K562 (cell line): Measurements from ENCODE around the gene TIMM50. TPM values are rescaled to one million over a fixed set of nuclear protein-coding genes. Genes with fewer than 3 reads are reported as not detected.
A peak's percentile ranks its signal among the peaks of the same experiment; 100 is the strongest.

Experiments
- BRD4 ChIP-seq: fragments of 200-600 bp; sonication (generic); IDR thresholded peaks from 2 replicates; pipeline ENCODE4 v1.6.1; 2017; ENCODE audit warnings: inconsistent platforms
- E2F4 ChIP-seq: sonication (generic); formaldehyde crosslinking; IDR thresholded peaks from 2 replicates; pipeline ENCODE4 v1.8.0; 2022; ENCODE audit warnings: mild to moderate bottlenecking, low read depth, missing genetic modification reagents
- FOXP4 ChIP-seq: sonication (generic); formaldehyde crosslinking; IDR thresholded peaks from 2 replicates; pipeline ENCODE4 v1.8.0; 2022; ENCODE audit warnings: mild to moderate bottlenecking, missing genetic modification reagents, borderline replicate concordance
- GTF2B ChIP-seq: IDR thresholded peaks from 2 replicates; pipeline ENCODE4 v1.6.1; 2011; ENCODE audit not compliant: insufficient read length; ENCODE audit errors: extremely low read depth
- OTX1 ChIP-seq: fragments of 450-650 bp; formaldehyde crosslinking; IDR thresholded peaks from 2 replicates; pipeline ENCODE4 v1.4.0; 2022; ENCODE audit warnings: mild to moderate bottlenecking
- POLR2H ChIP-seq: IDR thresholded peaks from 2 replicates; pipeline ENCODE4 v1.6.1; 2016; ENCODE audit warnings: missing genetic modification characterization, low read depth, mild to moderate bottlenecking, control low read depth, missing compliant biosample characterization, moderate library complexity
- PPARD ChIP-seq: fragments of 250-450 bp; sonication (Bioruptor Pico); IDR thresholded peaks from 2 replicates; pipeline ENCODE4 v1.8.0; 2022; ENCODE audit warnings: inconsistent platforms, mild to moderate bottlenecking, moderate library complexity
- PYGO2 ChIP-seq: fragments of 450-650 bp; IDR thresholded peaks from 2 replicates; pipeline ENCODE4 v1.6.1; 2016; ENCODE audit warnings: mild to moderate bottlenecking, missing genetic modification characterization, moderate library complexity, missing compliant biosample characterization
- SAFB ChIP-seq: fragments of 200-400 bp; formaldehyde crosslinking; IDR thresholded peaks from 2 replicates; pipeline ENCODE4 v1.6.1; 2017; ENCODE audit warnings: low read depth, low read length, borderline replicate concordance
- SAP30 ChIP-seq: fragments of 200-600 bp; sonication (generic); IDR thresholded peaks from 2 replicates; pipeline ENCODE4 v1.6.1; 2012; ENCODE audit warnings: borderline replicate concordance, low read depth, mild to moderate bottlenecking, moderate library complexity, low read length, control low read depth, inconsistent platforms; ENCODE audit not compliant: insufficient read depth, poor library complexity, severe bottlenecking
- STAT5B ChIP-seq: fragments of 250-450 bp; sonication (Bioruptor Pico); IDR thresholded peaks from 2 replicates; pipeline ENCODE4 v1.8.0; 2021; ENCODE audit warnings: mild to moderate bottlenecking, inconsistent platforms
- TEAD2 ChIP-seq: fragments of 450-650 bp; IDR thresholded peaks from 2 replicates; pipeline ENCODE4 v1.6.1; 2016; ENCODE audit warnings: missing genetic modification characterization, control low read depth, missing compliant biosample characterization
- ZKSCAN3 ChIP-seq: fragments of 250-450 bp; sonication (Bioruptor Pico); IDR thresholded peaks from 2 replicates; pipeline ENCODE4 v1.4.0; 2020
- ZNF583 ChIP-seq: fragments of 250-450 bp; sonication (Bioruptor Pico); IDR thresholded peaks from 2 replicates; pipeline ENCODE4 v1.4.0; 2020
- polyA plus RNA-seq, 8 experiments: library from polyadenylated mRNA; depleted of rRNA in 4 of 8; stranded (reverse) in 5 of 8; unstranded in 3 of 8; fragments of >200 nt; fragmentation: Nextera tagmentation in 2 of 8; fragmentation: Illumina TruSeq in 1 of 8; extraction: Ambion mirVana in 2 of 8; extraction: Trizol in 1 of 8; gene quantifications; 2 replicates each; pipeline versions ENCODE4 v1.2.1 to v1.2.3, GENCODE V29; 2011 to 2014; ENCODE audit warnings: inconsistent platforms in 1 of 8, missing spikeins in 1 of 8
- total RNA-seq, 7 experiments: library from RNA; depleted of rRNA in 6 of 7; stranded (reverse); fragments of >200 nt in 6 of 7; fragmentation: Illumina TruSeq in 2 of 7; extraction: Trizol in 2 of 7; gene quantifications; 2 replicates each; pipeline versions ENCODE4 v1.2.1 to v1.2.3, GENCODE V29; 2011 to 2021; ENCODE audit warnings: low replicate concordance in 1 of 7
- TF ChIP-seq, protein P1 (sequence below): IDR thresholded peaks from 2 replicates; pipeline ENCODE4 v1.6.1; 2016; ENCODE audit warnings: missing genetic modification characterization, missing compliant biosample characterization
- TF ChIP-seq, protein P2 (sequence below), 3 experiments: fragments of 200-800 bp in 1 of 3; fragments of 250-450 bp in 1 of 3; fragments of 450-650 bp in 1 of 3; sonication (Bioruptor Pico) in 1 of 3; sonication (Bioruptor generic) in 1 of 3; formaldehyde crosslinking in 1 of 3; IDR thresholded peaks; 2 replicates each; pipeline versions ENCODE4 v1.6.1 to v1.8.0; 2016 to 2022; ENCODE audit warnings: mild to moderate bottlenecking in 2 of 3, missing genetic modification characterization in 2 of 3, missing compliant biosample characterization in 1 of 3, moderate library complexity in 1 of 3

The TIMM50 gene
- total and polyA plus RNA-seq, 9 of the 15 experiments (the other 6 are each of a cell fraction or from before 2014, with no cell fraction given) = 28.3 to 221 (median 170) TPM

DNA sequence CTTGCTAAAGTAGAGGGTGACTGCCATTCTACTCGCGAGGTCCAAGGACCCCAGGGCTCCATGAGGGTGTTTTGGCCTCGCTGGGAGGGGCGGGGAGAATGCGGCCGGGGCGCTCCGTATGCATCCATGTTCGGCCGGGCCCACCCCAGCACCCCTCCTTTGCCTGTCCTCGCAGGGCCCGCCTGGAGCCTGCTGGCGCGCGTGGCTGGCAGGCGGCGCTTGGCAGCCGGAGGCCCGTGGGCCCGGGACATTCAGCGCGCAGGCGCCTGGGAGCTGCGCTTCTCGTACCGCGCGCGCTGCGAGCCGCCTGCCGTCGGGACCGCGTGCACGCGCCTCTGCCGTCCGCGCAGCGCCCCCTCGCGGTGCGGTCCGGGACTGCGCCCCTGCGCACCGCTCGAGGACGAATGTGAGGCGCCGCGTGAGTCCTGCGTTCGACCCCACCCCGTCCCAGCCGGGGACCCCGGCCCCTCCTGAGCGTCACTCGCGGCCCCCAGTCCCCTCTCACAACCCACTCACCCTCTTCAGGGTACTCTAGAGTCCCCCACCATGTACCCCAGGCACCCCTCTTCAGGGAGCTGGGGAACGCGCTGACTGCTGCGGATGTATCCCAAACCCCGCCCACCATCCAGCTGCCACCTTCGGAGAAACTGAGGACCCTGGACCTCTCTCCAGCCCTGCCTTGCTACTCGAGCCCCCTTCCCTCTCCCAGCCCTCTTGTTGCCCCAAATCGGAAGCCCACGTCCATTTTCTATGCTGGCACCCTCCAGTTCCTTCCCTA lies 22.2 kb downstream of the TIMM50 start (continued):
- TF ChIP-seq, protein P1, sequence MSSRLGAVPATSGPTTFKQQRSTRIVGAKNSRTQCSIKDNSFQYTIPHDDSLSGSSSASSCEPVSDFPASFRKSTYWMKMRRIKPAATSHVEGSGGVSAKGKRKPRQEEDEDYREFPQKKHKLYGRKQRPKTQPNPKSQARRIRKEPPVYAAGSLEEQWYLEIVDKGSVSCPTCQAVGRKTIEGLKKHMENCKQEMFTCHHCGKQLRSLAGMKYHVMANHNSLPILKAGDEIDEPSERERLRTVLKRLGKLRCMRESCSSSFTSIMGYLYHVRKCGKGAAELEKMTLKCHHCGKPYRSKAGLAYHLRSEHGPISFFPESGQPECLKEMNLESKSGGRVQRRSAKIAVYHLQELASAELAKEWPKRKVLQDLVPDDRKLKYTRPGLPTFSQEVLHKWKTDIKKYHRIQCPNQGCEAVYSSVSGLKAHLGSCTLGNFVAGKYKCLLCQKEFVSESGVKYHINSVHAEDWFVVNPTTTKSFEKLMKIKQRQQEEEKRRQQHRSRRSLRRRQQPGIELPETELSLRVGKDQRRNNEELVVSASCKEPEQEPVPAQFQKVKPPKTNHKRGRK = no peak
- TF ChIP-seq GTF2B = no peak
- TF ChIP-seq STAT5B (CRISPR knock-in tag) = no peak
- no peak for TF ChIP-seq PYGO2
- no peak for TF ChIP-seq PPARD (CRISPR knock-in tag)
- TF ChIP-seq SAFB = no peak
- TF ChIP-seq E2F4 (CRISPR knock-in tag) = peak; percentile 77; the same call in 1 of the 2 replicates
- TF ChIP-seq SAP30 = no peak
- TF ChIP-seq, protein P2, sequence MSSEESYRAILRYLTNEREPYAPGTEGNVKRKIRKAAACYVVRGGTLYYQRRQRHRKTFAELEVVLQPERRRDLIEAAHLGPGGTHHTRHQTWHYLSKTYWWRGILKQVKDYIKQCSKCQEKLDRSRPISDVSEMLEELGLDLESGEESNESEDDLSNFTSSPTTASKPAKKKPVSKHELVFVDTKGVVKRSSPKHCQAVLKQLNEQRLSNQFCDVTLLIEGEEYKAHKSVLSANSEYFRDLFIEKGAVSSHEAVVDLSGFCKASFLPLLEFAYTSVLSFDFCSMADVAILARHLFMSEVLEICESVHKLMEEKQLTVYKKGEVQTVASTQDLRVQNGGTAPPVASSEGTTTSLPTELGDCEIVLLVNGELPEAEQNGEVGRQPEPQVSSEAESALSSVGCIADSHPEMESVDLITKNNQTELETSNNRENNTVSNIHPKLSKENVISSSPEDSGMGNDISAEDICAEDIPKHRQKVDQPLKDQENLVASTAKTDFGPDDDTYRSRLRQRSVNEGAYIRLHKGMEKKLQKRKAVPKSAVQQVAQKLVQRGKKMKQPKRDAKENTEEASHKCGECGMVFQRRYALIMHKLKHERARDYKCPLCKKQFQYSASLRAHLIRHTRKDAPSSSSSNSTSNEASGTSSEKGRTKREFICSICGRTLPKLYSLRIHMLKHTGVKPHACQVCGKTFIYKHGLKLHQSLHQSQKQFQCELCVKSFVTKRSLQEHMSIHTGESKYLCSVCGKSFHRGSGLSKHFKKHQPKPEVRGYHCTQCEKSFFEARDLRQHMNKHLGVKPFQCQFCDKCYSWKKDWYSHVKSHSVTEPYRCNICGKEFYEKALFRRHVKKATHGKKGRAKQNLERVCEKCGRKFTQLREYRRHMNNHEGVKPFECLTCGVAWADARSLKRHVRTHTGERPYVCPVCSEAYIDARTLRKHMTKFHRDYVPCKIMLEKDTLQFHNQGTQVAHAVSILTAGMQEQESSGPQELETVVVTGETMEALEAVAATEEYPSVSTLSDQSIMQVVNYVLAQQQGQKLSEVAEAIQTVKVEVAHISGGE (CRISPR knock-in tag; IDR thresholded peaks at IDR 0.05) = peak in 1 of 3 experiments; percentile 47; a peak in 1 of 6 replicates
- peak; percentile 100 for TF ChIP-seq FOXP4 (CRISPR knock-in tag)
- TF ChIP-seq OTX1 (CRISPR knock-in tag) = no peak
- no peak for TF ChIP-seq POLR2H (tag)
- no peak for TF ChIP-seq BRD4
- TF ChIP-seq ZNF583 (CRISPR knock-in tag) = no peak
- no peak for TF ChIP-seq ZKSCAN3 (CRISPR knock-in tag)
- no peak for TF ChIP-seq TEAD2 (tag)
